ENCODE data around the gene FGR. TPM values are rescaled to one million over a fixed set of nuclear protein-coding genes. Genes with fewer than 3 reads are reported as not detected.

The FGR gene
- total and polyA plus RNA-seq, 2 of the 13 experiments (the other 11 are each of a cell fraction or from before 2014, with no cell fraction given), result not detected

- TF ChIP-seq ZSCAN25 (CRISPR knock-in tag; IDR thresholded peaks at IDR 0.05) (no peak), ZFP36 (IDR thresholded peaks at IDR 0.05; ENCODE audit: borderline replicate concordance, low read depth, low read length, partially characterized antibody) (no peak), GZF1 (CRISPR knock-in tag; IDR thresholded peaks at IDR 0.05) (no peak), FOXO1 (CRISPR knock-in tag; IDR thresholded peaks at IDR 0.05) (peak; percentile 76), POLR2AphosphoS2 (IDR thresholded peaks at IDR 0.05; ENCODE audit: low read depth, low read length) (no peak), MZF1 (CRISPR knock-in tag; IDR thresholded peaks at IDR 0.05; ENCODE audit: borderline replicate concordance) (no peak), HMG20A (CRISPR knock-in tag; IDR thresholded peaks at IDR 0.05; ENCODE audit: borderline replicate concordance) (peak; percentile 69; the same call in 1 of the 2 replicates), RERE (CRISPR knock-in tag; IDR thresholded peaks at IDR 0.05; ENCODE audit: low read depth) (peak; percentile 64; the same call in 1 of the 2 replicates), IKZF5 (CRISPR knock-in tag; IDR thresholded peaks at IDR 0.05) (peak; percentile 92), ZNF331 (CRISPR knock-in tag; IDR thresholded peaks at IDR 0.05) (peak; percentile 83), DPF2 (CRISPR knock-in tag; IDR thresholded peaks at IDR 0.05; ENCODE audit: borderline replicate concordance, low read depth) (peak; percentile 67), ZNF138 (CRISPR knock-in tag; IDR thresholded peaks at IDR 0.05; ENCODE audit: low read depth) (no peak), FOXP1 (IDR thresholded peaks at IDR 0.05) (no peak), FOXP1 (CRISPR knock-in tag; IDR thresholded peaks at IDR 0.05) (peak; percentile 67), ZNF879 (CRISPR knock-in tag; IDR thresholded peaks at IDR 0.05) (no peak), MNT (IDR thresholded peaks at IDR 0.05) (0 out of 2 replicates have a peak, but pooled peaks have one; percentile 25), ARHGAP35 (CRISPR knock-in tag; IDR thresholded peaks at IDR 0.05; ENCODE audit: borderline replicate concordance) (no peak), POLR2A (IDR thresholded peaks at IDR 0.05; ENCODE audit: insufficient read depth in 1 of 2, low read depth in 2 of 2, low read length in 2 of 2) (peak in 1 of 2 experiments; percentile 18; a peak in 1 of 4 replicates), HDAC1 (CRISPR knock-in tag; IDR thresholded peaks at IDR 0.05) (no peak; the same call in 1 of the 2 replicates), ZBTB2 (CRISPR knock-in tag; IDR thresholded peaks at IDR 0.05; ENCODE audit: low read depth) (no peak), CBFB (CRISPR knock-in tag; IDR thresholded peaks at IDR 0.05) (0 out of 2 replicates have a peak, but pooled peaks have one; percentile 47)
Measured at GRCh38 chr1:27574001-27574781, 60.8 kb downstream of the FGR start (continued).
